Breast epithelium (tissue), 3 donors: Measurements from ENCODE around the gene SLK.

ENCODE experiments used
- POLR2A ChIP-seq: fragments of 450-650 bp; IDR thresholded peaks from one replicate; pipeline ENCODE4 v1.6.1; 2016; ENCODE audit warnings: antibody characterized with exemption, mild to moderate bottlenecking, moderate library complexity
- POLR2AphosphoS5 ChIP-seq, 3 donors: sonication (generic); formaldehyde crosslinking; IDR thresholded peaks; one replicate each; pipeline ENCODE4 v1.6.1; 2017; ENCODE audit warnings: antibody characterized with exemption in 3 of 3
- TF ChIP-seq, protein P1 (sequence below), 3 donors: fragments of 450-650 bp; IDR thresholded peaks; one replicate each; pipeline ENCODE4 v1.5.1; 2016 to 2017; ENCODE audit warnings: antibody characterized with exemption in 3 of 3, mild to moderate bottlenecking in 3 of 3, moderate library complexity in 3 of 3

DNA sequence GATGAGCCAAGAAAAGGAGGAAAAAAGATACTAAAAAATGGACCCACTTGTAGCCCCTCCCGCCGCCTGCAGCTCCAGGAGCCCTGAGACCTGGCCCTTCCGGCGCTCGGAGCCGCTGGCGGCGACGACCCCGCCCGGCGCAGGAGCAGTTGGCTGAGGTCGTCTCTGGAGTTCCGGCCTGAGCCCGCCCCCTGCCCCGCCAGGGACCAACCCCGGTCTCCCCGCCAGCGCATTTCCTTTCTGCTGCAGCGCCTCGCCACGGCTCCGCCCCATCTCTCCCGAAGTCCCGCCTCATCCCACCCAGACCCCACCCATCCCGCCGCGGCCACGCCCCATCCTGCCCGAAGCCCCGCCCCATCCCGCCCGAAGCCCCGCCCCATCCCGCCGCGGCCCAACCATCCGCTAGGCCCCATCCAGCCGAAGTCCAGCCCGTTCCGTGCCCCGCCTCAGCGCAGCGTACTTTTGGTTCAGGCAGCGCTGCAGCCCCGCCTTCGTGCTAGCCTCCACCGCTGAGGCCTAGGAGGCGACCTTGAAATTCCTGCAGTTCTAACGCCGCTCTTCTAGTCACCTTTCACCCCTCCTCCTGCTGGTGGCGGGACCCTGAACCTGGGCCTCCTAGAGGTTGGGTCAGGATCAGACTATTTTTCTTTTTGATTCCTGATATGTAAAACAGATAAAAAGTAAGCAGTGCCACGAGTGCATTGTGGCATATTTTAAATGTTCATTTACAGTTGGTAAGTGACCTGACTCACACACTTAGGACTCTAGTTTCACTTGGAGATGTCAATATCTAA lies 48.7 kb upstream of the SLK start, which contains the start of gene STN1:
- TF ChIP-seq, protein P1, sequence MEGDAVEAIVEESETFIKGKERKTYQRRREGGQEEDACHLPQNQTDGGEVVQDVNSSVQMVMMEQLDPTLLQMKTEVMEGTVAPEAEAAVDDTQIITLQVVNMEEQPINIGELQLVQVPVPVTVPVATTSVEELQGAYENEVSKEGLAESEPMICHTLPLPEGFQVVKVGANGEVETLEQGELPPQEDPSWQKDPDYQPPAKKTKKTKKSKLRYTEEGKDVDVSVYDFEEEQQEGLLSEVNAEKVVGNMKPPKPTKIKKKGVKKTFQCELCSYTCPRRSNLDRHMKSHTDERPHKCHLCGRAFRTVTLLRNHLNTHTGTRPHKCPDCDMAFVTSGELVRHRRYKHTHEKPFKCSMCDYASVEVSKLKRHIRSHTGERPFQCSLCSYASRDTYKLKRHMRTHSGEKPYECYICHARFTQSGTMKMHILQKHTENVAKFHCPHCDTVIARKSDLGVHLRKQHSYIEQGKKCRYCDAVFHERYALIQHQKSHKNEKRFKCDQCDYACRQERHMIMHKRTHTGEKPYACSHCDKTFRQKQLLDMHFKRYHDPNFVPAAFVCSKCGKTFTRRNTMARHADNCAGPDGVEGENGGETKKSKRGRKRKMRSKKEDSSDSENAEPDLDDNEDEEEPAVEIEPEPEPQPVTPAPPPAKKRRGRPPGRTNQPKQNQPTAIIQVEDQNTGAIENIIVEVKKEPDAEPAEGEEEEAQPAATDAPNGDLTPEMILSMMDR (IDR thresholded peaks at IDR 0.05): peak in 2 of 3 donors; percentile 26 to 39
- TF ChIP-seq POLR2AphosphoS5 (IDR thresholded peaks at IDR 0.05) (peak; percentile 5 to 76 (median 63)), POLR2A (peak; percentile 85)
